ENCODE data around the gene COL18A1.
A peak's percentile ranks its signal among the peaks of the same experiment; 100 is the strongest.

GRCh38 chr21:45554477-45555175 is 149.7 kb downstream of the COL18A1 start:
- TF ChIP-seq, protein P1, sequence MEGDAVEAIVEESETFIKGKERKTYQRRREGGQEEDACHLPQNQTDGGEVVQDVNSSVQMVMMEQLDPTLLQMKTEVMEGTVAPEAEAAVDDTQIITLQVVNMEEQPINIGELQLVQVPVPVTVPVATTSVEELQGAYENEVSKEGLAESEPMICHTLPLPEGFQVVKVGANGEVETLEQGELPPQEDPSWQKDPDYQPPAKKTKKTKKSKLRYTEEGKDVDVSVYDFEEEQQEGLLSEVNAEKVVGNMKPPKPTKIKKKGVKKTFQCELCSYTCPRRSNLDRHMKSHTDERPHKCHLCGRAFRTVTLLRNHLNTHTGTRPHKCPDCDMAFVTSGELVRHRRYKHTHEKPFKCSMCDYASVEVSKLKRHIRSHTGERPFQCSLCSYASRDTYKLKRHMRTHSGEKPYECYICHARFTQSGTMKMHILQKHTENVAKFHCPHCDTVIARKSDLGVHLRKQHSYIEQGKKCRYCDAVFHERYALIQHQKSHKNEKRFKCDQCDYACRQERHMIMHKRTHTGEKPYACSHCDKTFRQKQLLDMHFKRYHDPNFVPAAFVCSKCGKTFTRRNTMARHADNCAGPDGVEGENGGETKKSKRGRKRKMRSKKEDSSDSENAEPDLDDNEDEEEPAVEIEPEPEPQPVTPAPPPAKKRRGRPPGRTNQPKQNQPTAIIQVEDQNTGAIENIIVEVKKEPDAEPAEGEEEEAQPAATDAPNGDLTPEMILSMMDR (IDR thresholded peaks at IDR 0.05) = peak; percentile 73
- no peak for TF ChIP-seq EZH2 (IDR thresholded peaks at IDR 0.05)
